Measurements from ENCODE around the gene BCR. TPM values are rescaled to one million over a fixed set of nuclear protein-coding genes. Genes with fewer than 3 reads are reported as not detected.

Gene BCR
- total and polyA plus RNA-seq, 2 of the 8 experiments (the other 6 are each of a cell fraction or from before 2014, with no cell fraction given), result 66.7 to 130 TPM

GRCh38 chr22:23152238-23153114, 27.8 kb upstream of the BCR start (continued):
- TF ChIP-seq CBX8 (IDR thresholded peaks at IDR 0.05; ENCODE audit: borderline replicate concordance, low read depth, low read length) (no peak), ZNF274 (IDR thresholded peaks at IDR 0.05; ENCODE audit: borderline replicate concordance, extremely low read depth, low read length) (no peak)

Data from H1 (cell line).